Lower leg skin (tissue), 3 donors: ENCODE measurements around the gene KCNN4.

Source experiments
- CTCF ChIP-seq, 3 donors: fragments of 450-650 bp; IDR thresholded peaks; one replicate each; pipeline ENCODE4 v1.5.1; 2016; ENCODE audit warnings: antibody characterized with exemption in 3 of 3, mild to moderate bottlenecking in 3 of 3, moderate library complexity in 2 of 3
- POLR2A ChIP-seq, 2 donors: fragments of 450-650 bp; IDR thresholded peaks; one replicate each; pipeline ENCODE4 v1.6.1; 2016 to 2017; ENCODE audit warnings: antibody characterized with exemption in 2 of 2, mild to moderate bottlenecking in 1 of 2, moderate library complexity in 1 of 2

- TF ChIP-seq CTCF (IDR thresholded peaks at IDR 0.05) (no peak), POLR2A (IDR thresholded peaks at IDR 0.05) (no peak)
These were observed 16.8 kb upstream of the KCNN4 start for GRCh38 chr19:43797556-43797955.
